ENCODE data around the gene POLR2C. TPM values are rescaled to one million over a fixed set of nuclear protein-coding genes. Genes with fewer than 3 reads are reported as not detected.

Gene POLR2C
- total RNA-seq, 1 experiment from 2014 or later, result 110 TPM

GRCh38 chr16:57516773-57517172, 54.3 kb downstream of the POLR2C start:
- ChIA-PET CTCF (no interaction called here), POLR2A (ENCODE audit: low non-redundant PET) (no interaction called here)
- BruUV-seq (replicated peaks), result no TSS peak
- no peak for TF ChIP-seq EZH2 (IDR thresholded peaks at IDR 0.05; ENCODE audit: borderline replicate concordance, low read depth, low read length, poor library complexity, severe bottlenecking)
- TF ChIP-seq CTCF (conservative IDR thresholded peaks at IDR 0.05; ENCODE audit: low read depth, low read length), result no peak
- Histone ChIP-seq H3K4me3 (ENCODE audit: low read depth, low read length, poor library complexity, severe bottlenecking) (no peak overlapping the region), H3K27me3 (replicated peaks; ENCODE audit: insufficient read depth, low read depth, low read length, poor library complexity) (no peaks in the 10 kb centered on the region), H3K27ac (ENCODE audit: low read depth, low read length, poor library complexity, severe bottlenecking) (no peak overlapping the region), H3K9me3 (ENCODE audit: low read depth, low read length, poor library complexity, severe bottlenecking) (no peaks in the 10 kb centered on the region), H3K4me1 (ENCODE audit: insufficient read depth, low read length, poor library complexity, severe bottlenecking) (peaks cover 16% of the 10 kb centered on the region), H3K36me3 (ENCODE audit: insufficient read depth, low read length, poor library complexity, severe bottlenecking) (no peaks in the 10 kb centered on the region)
- intact Hi-C loops (cut with micrococcal nuclease; ENCODE audit: unreplicated experiment), result no loop called here
- no peak for DNase-seq (ENCODE audit: low spot score)

- Histone ChIP-seq H3K9me3 (ENCODE audit: low read depth, low read length, poor library complexity, severe bottlenecking) (no peaks in the 10 kb centered on the region), H3K4me1 (ENCODE audit: insufficient read depth, low read length, poor library complexity, severe bottlenecking) (peaks cover 15% of the 10 kb centered on the region), H3K36me3 (ENCODE audit: insufficient read depth, low read length, poor library complexity, severe bottlenecking) (no peaks in the 10 kb centered on the region), H3K27me3 (replicated peaks; ENCODE audit: insufficient read depth, low read depth, low read length, poor library complexity) (no peaks in the 10 kb centered on the region), H3K4me3 (ENCODE audit: low read depth, low read length, poor library complexity, severe bottlenecking) (no peak overlapping the region), H3K27ac (ENCODE audit: low read depth, low read length, poor library complexity, severe bottlenecking) (no peak overlapping the region)
- CTCF ChIA-PET, result interaction anchor here (0.5 to 0.6 kb wide), 2 partner anchors 132 to 215 kb away, joined by 3 to 5 read pairs; no protein-coding TSS in a partner anchor
- TF ChIP-seq CTCF (conservative IDR thresholded peaks at IDR 0.05; ENCODE audit: low read depth, low read length) (no peak), EZH2 (IDR thresholded peaks at IDR 0.05; ENCODE audit: borderline replicate concordance, low read depth, low read length, poor library complexity, severe bottlenecking) (no peak)
- DNase-seq (ENCODE audit: low spot score), result no peak
- POLR2A ChIA-PET (ENCODE audit: low non-redundant PET), result no interaction called here
- intact Hi-C loops (cut with micrococcal nuclease; ENCODE audit: unreplicated experiment), result loop anchor here (2.0 kb wide), 2 partner anchors 55 to 99 kb away; partner anchors contain the start of gene POLR2C
- no TSS peak for BruUV-seq (replicated peaks)
Measured at GRCh38 chr16:57517397-57518367, 55.2 kb downstream of the POLR2C start.

- Histone ChIP-seq H3K4me3 (ENCODE audit: low read depth, low read length, poor library complexity, severe bottlenecking) (no peak overlapping the region), H3K4me1 (ENCODE audit: insufficient read depth, low read length, poor library complexity, severe bottlenecking) (peaks cover 6% of the 10 kb centered on the region), H3K9me3 (ENCODE audit: low read depth, low read length, poor library complexity, severe bottlenecking) (no peaks in the 10 kb centered on the region), H3K36me3 (ENCODE audit: insufficient read depth, low read length, poor library complexity, severe bottlenecking) (no peaks in the 10 kb centered on the region), H3K27ac (ENCODE audit: low read depth, low read length, poor library complexity, severe bottlenecking) (no peak overlapping the region), H3K27me3 (replicated peaks; ENCODE audit: insufficient read depth, low read depth, low read length, poor library complexity) (no peaks in the 10 kb centered on the region)
- BruUV-seq (replicated peaks), result no TSS peak
- POLR2A ChIA-PET (ENCODE audit: low non-redundant PET), result no interaction called here
- no peak for TF ChIP-seq CTCF (conservative IDR thresholded peaks at IDR 0.05; ENCODE audit: low read depth, low read length)
- TF ChIP-seq EZH2 (IDR thresholded peaks at IDR 0.05; ENCODE audit: borderline replicate concordance, low read depth, low read length, poor library complexity, severe bottlenecking), result no peak
- DNase-seq (ENCODE audit: low spot score), result no peak
- intact Hi-C loops (cut with micrococcal nuclease; ENCODE audit: unreplicated experiment), result loop anchor here (2.0 kb wide), 2 partner anchors 56 to 100 kb away; partner anchors contain the start of gene POLR2C
- CTCF ChIA-PET, result interaction anchor here (0.6 to 1.9 kb wide), 3 partner anchors 7 to 627 kb away, joined by 3 to 12 read pairs (median 3); no protein-coding TSS in a partner anchor
Measured at GRCh38 chr16:57518520-57518919, 56.0 kb downstream of the POLR2C start.

All from A673 (cell line).